Measurements from ENCODE around the gene CCND1. TPM values are rescaled to one million over a fixed set of nuclear protein-coding genes. Genes with fewer than 3 reads are reported as not detected.

Gene CCND1
- total and polyA plus RNA-seq, 10 of the 15 experiments (the other 5 are each of a cell fraction or from before 2014, with no cell fraction given), result 0.09 to 6.6 (median 0.59) TPM; not detected in 2

DNA sequence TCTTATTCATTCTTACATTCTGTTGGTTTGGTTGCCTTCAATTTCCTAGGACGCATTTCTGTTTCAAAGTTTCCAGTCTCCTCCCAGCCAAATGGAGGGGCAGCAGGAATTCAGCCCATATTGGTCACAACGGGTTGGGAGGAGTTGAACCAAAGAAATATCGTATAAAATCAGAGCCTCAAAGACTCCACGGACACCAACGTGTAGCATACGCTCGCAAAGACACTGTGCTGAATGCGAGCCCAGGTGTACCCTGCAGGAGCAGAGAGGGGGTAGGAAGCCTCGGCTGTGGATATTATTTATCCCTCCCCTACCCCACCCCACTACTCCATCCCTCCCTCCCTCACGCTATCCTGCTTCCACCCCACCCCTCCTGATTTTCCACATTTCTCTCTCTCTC is 15.5 kb upstream of the CCND1 start (continued):
- TF ChIP-seq, protein P1, sequence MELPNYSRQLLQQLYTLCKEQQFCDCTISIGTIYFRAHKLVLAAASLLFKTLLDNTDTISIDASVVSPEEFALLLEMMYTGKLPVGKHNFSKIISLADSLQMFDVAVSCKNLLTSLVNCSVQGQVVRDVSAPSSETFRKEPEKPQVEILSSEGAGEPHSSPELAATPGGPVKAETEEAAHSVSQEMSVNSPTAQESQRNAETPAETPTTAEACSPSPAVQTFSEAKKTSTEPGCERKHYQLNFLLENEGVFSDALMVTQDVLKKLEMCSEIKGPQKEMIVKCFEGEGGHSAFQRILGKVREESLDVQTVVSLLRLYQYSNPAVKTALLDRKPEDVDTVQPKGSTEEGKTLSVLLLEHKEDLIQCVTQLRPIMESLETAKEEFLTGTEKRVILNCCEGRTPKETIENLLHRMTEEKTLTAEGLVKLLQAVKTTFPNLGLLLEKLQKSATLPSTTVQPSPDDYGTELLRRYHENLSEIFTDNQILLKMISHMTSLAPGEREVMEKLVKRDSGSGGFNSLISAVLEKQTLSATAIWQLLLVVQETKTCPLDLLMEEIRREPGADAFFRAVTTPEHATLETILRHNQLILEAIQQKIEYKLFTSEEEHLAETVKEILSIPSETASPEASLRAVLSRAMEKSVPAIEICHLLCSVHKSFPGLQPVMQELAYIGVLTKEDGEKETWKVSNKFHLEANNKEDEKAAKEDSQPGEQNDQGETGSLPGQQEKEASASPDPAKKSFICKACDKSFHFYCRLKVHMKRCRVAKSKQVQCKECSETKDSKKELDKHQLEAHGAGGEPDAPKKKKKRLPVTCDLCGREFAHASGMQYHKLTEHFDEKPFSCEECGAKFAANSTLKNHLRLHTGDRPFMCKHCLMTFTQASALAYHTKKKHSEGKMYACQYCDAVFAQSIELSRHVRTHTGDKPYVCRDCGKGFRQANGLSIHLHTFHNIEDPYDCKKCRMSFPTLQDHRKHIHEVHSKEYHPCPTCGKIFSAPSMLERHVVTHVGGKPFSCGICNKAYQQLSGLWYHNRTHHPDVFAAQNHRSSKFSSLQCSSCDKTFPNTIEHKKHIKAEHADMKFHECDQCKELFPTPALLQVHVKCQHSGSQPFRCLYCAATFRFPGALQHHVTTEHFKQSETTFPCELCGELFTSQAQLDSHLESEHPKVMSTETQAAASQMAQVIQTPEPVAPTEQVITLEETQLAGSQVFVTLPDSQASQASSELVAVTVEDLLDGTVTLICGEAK (IDR thresholded peaks at IDR 0.05; ENCODE audit: borderline replicate concordance), result no peak
- no peak for TF ChIP-seq GATAD2B (conservative IDR thresholded peaks at IDR 0.05; ENCODE audit: low read depth)
- TF ChIP-seq BCL11A (IDR thresholded peaks at IDR 0.05; ENCODE audit: low read depth, low read length), result no peak

DNA sequence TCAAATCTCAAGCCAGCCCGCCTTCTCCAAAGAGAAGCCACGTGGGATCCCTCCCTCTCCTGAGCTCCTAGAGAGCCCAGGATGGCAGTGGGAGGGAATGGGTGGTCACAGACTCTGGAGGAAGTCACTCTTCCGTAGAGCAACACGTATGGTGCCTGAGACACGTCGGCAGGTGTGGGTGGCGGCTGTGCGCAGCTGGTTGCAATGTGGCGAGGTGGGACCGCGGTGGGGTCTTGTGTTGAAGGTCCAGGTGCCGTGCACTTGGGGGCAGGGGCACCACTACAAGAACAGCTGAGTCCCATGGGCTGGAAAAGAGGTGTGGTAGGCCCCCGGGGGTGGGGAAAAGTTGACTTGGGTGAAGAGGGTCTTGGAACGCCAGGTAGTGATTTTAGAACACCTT is 13.4 kb upstream of the CCND1 start:
- CTCF ChIA-PET, result no interaction called here
- intact Hi-C loops (cut with micrococcal nuclease; ENCODE audit: unreplicated experiment), result no loop called here
- SMC1A ChIA-PET (ENCODE audit: uncharacterized antibody, unreplicated experiment), result no interaction called here
- H3K4me1 ChIP-seq (ENCODE audit: control insufficient read depth, insufficient read depth, low read length), result no peaks in the 10 kb centered on the region
- H3K4me3 ChIP-seq, result no peak overlapping the region
- no peaks in the 10 kb centered on the region for H3K79me2 ChIP-seq (ENCODE audit: control insufficient read depth, insufficient read depth, low read length)
- in situ Hi-C loops (cut with MboI), result no loop called here
- RAD21 ChIA-PET (ENCODE audit: unreplicated experiment), result no interaction called here
- POLR2A ChIA-PET, result no interaction called here
- no peak overlapping the region for H2AFZ ChIP-seq (ENCODE audit: control insufficient read depth, low read depth, low read length)
- WGBS (ENCODE audit: insufficient coverage, insufficient replicate concordance, low lambda C conversion rate, missing lambda C conversion rate), result 36% methylated on average over 14 of the region's 14 CpGs
- 0 out of 4 replicates have a peak, but pooled peaks cover 0 to 1% of the 10 kb centered on the region in 2 experiments for H3K27me3 ChIP-seq (replicated peaks in 1 of 2; ENCODE audit: control insufficient read depth in 2 of 2, insufficient read depth in 2 of 2, low read length in 1 of 2)
- no peaks in the 10 kb centered on the region for H4K20me1 ChIP-seq (ENCODE audit: control insufficient read depth, insufficient read depth)
- BruUV-seq (replicated peaks), result no TSS peak
- DNase-seq (ENCODE audit: low read depth, low spot score), result no peak
- H3K9ac ChIP-seq (ENCODE audit: control insufficient read depth, insufficient read depth, low read length), result no peak overlapping the region
- H3K9me3 ChIP-seq (replicated peaks; ENCODE audit: control insufficient read depth, insufficient read depth, low read length), result no peaks in the 10 kb centered on the region; the same call in 2 of the 3 replicates
- no peak for ATAC-seq
- no peak overlapping the region for H3K27ac ChIP-seq (ENCODE audit: control insufficient read depth, insufficient read depth)
- no peak for FAIRE-seq
- H3K36me3 ChIP-seq (ENCODE audit: control insufficient read depth in 2 of 2, insufficient read depth in 2 of 2, low read length in 1 of 2), result no peaks in the 10 kb centered on the region
- H3K4me2 ChIP-seq (ENCODE audit: control insufficient read depth, insufficient read depth), result no peak overlapping the region
- TF ChIP-seq HDAC6 (IDR thresholded peaks at IDR 0.05; ENCODE audit: unreplicated experiment) (no peak), SRF (IDR thresholded peaks at IDR 0.05; ENCODE audit: low read depth in 2 of 2, low read length in 2 of 2) (no peak), PAX8 (IDR thresholded peaks at IDR 0.05) (no peak)
- TF ChIP-seq, protein P2, sequence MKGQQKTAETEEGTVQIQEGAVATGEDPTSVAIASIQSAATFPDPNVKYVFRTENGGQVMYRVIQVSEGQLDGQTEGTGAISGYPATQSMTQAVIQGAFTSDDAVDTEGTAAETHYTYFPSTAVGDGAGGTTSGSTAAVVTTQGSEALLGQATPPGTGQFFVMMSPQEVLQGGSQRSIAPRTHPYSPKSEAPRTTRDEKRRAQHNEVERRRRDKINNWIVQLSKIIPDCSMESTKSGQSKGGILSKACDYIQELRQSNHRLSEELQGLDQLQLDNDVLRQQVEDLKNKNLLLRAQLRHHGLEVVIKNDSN (IDR thresholded peaks at IDR 0.05; ENCODE audit: borderline replicate concordance, extremely low read length, insufficient read depth, low read depth, low read length), result no peak
- TF ChIP-seq, protein P1 (IDR thresholded peaks at IDR 0.05; ENCODE audit: borderline replicate concordance), result no peak
- TF ChIP-seq, protein P3, sequence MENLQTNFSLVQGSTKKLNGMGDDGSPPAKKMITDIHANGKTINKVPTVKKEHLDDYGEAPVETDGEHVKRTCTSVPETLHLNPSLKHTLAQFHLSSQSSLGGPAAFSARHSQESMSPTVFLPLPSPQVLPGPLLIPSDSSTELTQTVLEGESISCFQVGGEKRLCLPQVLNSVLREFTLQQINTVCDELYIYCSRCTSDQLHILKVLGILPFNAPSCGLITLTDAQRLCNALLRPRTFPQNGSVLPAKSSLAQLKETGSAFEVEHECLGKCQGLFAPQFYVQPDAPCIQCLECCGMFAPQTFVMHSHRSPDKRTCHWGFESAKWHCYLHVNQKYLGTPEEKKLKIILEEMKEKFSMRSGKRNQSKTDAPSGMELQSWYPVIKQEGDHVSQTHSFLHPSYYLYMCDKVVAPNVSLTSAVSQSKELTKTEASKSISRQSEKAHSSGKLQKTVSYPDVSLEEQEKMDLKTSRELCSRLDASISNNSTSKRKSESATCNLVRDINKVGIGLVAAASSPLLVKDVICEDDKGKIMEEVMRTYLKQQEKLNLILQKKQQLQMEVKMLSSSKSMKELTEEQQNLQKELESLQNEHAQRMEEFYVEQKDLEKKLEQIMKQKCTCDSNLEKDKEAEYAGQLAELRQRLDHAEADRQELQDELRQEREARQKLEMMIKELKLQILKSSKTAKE (IDR thresholded peaks at IDR 0.05; ENCODE audit: low read depth, poor library complexity, severe bottlenecking), result no peak
